PC-3 (cell line): ENCODE measurements around the gene PHLDA3.

ENCODE experiments used
- EZH2 ChIP-seq: fragments of 300-600 bp; sonication (generic); IDR thresholded peaks from one replicate; pipeline ENCODE4 v1.6.1; 2017; ENCODE audit warnings: antibody characterized with exemption, mild to moderate bottlenecking, low read length; ENCODE audit not compliant: unreplicated experiment
- TF ChIP-seq, protein P1 (sequence below): fragments of 300-600 bp; sonication (generic); conservative IDR thresholded peaks from 2 replicates; pipeline ENCODE4 v1.5.1; 2017; ENCODE audit warnings: antibody characterized with exemption, low read depth, mild to moderate bottlenecking, low read length

DNA sequence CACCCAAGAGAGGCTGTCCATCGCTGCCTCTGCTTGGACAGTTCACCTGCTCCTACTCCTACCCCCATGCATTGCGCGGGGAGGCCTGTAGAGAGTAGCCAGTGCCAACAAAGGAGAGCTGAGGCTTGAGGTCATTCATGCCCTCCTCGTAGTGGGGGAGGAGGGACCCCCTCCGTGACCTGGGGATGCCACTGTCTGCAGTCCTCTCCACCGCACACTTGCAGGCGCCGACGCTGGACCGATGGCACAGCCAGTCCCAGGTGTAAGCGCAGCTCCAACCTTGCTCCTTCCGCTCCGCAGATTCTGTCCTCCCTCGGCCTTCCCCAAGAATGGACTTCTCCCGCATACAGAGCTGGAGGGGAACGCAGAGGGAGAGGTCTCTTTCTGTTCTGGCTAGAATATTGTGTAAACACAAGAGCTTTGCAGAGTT, 672 bp upstream of the PHLDA3 start:
- TF ChIP-seq, protein P1, sequence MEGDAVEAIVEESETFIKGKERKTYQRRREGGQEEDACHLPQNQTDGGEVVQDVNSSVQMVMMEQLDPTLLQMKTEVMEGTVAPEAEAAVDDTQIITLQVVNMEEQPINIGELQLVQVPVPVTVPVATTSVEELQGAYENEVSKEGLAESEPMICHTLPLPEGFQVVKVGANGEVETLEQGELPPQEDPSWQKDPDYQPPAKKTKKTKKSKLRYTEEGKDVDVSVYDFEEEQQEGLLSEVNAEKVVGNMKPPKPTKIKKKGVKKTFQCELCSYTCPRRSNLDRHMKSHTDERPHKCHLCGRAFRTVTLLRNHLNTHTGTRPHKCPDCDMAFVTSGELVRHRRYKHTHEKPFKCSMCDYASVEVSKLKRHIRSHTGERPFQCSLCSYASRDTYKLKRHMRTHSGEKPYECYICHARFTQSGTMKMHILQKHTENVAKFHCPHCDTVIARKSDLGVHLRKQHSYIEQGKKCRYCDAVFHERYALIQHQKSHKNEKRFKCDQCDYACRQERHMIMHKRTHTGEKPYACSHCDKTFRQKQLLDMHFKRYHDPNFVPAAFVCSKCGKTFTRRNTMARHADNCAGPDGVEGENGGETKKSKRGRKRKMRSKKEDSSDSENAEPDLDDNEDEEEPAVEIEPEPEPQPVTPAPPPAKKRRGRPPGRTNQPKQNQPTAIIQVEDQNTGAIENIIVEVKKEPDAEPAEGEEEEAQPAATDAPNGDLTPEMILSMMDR: no peak
- no peak for TF ChIP-seq EZH2
